ENCODE results near the gene SUV39H1.

SUV39H1 gene

DNA sequence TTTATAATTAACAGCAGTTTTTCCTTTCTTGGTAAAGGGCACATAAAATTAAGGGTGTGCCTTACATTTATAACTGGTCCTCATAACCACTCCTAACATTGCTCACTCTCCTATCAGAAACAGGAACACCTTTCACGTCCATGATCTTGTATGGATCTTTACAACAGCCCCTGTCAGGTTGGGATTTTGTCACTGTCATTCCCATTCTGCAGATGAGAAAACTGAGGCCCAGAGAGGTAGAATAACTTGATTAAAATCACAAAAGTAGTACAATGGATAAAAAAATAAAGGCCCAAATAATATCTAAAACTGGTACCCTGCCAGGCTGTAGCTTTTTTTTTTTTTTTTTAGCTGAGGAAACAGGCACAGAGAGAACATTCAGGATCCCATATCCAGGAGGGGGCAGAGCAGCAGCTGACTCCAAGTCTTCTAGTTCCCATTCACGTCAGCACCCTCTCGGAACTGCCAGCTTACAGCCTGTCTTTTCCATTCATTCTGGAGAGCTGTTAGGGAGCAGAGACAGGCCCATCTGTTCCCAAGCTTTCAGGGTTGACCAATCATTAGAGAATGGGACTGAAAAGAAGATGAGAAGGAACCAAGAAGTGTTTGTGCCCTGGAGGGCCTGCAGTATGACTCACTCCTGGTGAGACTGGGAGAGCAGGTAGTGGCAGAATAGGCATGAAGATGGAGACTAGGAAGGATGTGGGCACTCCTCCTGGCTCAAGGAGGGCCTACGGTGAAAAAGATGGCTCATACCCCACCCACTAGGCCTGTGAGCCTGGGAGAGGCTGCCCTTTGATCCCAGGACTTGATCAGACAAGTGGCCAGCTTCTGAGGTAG is 7.3 kb downstream of the SUV39H1 start:
- in situ Hi-C loops (cut with HindIII; ENCODE audit: low sequenced_read_pairs) = loop anchor here (5.0 kb wide), 1 partner anchor 58 kb away; the partner anchor contains the start of gene GLOD5

DNA sequence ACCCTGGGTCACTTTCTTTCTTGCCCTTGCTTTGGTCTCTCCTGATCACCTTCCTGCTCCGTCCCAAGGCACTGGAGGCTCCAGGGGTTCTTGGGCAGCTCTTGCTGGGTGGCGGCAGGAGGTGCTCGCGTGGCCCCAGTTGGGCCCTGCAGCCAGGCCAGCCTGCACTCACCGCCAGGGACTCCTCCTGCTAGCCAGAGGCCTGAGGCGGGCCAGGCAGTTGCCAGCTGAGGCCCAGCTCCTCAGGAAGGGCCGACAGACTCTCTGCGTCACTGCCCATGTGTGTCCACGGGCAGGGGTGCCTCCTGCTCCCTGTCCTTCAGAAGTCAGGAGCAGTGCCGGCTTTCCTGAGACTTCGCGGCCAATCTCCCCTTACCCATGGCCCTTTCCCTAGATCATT is 9.3 kb downstream of the SUV39H1 start:
- TF ChIP-seq, protein P1, sequence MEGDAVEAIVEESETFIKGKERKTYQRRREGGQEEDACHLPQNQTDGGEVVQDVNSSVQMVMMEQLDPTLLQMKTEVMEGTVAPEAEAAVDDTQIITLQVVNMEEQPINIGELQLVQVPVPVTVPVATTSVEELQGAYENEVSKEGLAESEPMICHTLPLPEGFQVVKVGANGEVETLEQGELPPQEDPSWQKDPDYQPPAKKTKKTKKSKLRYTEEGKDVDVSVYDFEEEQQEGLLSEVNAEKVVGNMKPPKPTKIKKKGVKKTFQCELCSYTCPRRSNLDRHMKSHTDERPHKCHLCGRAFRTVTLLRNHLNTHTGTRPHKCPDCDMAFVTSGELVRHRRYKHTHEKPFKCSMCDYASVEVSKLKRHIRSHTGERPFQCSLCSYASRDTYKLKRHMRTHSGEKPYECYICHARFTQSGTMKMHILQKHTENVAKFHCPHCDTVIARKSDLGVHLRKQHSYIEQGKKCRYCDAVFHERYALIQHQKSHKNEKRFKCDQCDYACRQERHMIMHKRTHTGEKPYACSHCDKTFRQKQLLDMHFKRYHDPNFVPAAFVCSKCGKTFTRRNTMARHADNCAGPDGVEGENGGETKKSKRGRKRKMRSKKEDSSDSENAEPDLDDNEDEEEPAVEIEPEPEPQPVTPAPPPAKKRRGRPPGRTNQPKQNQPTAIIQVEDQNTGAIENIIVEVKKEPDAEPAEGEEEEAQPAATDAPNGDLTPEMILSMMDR (IDR thresholded peaks at IDR 0.05; ENCODE audit: low read depth, low read length, missing control alignments) = no peak
- no peak for DNase-seq (ENCODE audit: low read depth)
- in situ Hi-C loops (cut with HindIII; ENCODE audit: low sequenced_read_pairs) = no loop called here
- no peak overlapping the region for H3K4me3 ChIP-seq (ENCODE audit: low read depth, low read length)

More for the DNA sequence above, 7.3 kb downstream of the SUV39H1 start:
- no peak for DNase-seq (ENCODE audit: low read depth)
- TF ChIP-seq, protein P1 (IDR thresholded peaks at IDR 0.05; ENCODE audit: low read depth, low read length, missing control alignments) = no peak
- H3K4me3 ChIP-seq (ENCODE audit: low read depth, low read length) = no peak overlapping the region

DNA sequence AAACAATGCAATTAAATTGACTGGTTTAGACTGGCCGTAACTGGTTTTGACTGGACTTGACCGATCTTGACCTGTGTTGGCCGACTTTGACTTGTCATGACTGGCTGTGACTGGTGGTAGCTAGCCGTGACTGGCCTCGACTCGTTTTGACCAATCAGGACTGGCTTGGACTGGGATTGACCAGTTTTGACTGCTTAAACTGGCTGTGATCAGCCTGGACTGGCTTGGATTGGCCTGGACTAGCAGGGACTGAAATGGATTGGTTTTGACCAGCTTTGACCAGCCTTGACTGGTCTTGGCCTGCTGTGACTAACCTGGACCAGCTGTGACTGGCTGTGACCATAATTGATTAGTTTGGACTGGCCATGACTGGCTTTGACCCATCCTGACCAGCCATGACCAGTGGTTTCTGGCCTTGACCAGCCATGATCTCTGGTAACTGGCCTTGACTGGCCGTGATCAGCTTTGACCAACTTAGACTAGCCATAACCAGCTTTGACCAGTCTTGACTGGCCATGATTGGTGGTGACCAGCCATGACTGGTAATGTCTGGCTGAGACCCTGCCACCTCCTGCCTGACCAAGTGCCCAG is 13.1 kb downstream of the SUV39H1 start:
- TF ChIP-seq, protein P1 (IDR thresholded peaks at IDR 0.05; ENCODE audit: low read depth, low read length, missing control alignments) = no peak
- no peak for DNase-seq (ENCODE audit: low read depth)
- H3K4me3 ChIP-seq (ENCODE audit: low read depth, low read length) = no peak overlapping the region
- in situ Hi-C loops (cut with HindIII; ENCODE audit: low sequenced_read_pairs) = no loop called here

DNA sequence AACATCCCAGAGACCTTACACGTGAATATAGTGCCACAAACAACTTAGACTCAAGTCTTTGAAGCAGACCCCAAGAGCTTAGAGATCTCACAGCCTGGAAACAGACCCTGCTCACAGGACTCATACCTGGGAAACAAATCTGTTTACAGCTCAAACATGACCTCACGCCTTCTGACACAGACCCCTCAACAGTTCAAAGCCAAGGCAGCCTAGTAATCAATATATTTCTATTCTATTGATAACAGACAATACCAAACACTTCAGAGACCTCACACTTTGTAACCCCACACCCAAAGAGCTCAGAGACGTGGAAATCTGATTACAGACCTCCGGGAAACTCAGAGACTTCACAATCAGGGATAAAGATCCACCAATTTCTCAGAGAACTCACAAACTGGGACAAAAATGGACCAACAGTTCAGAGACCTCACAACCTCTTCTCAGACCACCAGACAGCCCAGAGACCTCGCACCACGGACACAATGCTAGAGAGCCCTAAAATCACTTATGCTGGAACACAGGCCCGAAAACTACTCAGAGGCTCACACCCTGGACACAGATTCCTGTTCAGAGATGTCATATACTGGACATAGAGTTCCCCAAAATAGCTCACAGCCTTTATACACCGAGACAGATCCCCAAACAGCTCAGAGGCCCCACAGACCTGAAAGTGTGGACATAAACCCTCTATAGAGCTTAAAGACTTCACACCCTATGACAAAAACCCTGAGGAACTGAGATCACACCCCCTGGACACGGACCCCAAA is 14.8 kb downstream of the SUV39H1 start:
- TF ChIP-seq, protein P1 (IDR thresholded peaks at IDR 0.05; ENCODE audit: low read depth, low read length, missing control alignments) = no peak
- no peak overlapping the region for H3K4me3 ChIP-seq (ENCODE audit: low read depth, low read length)
- no peak for DNase-seq (ENCODE audit: low read depth)
- in situ Hi-C loops (cut with HindIII; ENCODE audit: low sequenced_read_pairs) = no loop called here

DNA sequence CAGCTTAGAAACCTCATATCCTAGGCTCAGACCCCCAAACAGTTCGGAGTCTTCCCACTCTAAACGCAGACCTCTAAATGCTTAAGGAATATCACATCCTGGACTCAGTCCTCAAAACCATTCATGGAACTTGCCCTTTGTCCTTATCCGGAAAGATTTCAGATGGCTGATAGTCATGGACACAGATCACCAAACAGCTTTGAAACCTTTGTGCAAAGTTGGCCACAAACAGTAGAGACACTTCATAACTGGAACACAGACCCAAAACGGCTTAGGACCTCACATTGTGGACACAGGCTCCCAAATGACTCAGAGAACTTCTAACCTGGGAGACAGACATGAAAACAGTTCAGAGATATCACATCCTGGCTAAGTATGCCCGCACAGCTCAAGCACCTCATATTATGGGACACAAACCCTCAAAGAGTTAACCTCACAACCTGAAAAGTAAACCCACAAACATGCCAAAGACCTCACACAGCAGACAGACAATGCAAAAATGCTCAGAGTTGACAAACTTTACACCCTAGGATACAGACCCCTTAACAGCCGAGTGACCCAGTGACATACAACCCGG is 15.5 kb downstream of the SUV39H1 start:
- DNase-seq (ENCODE audit: low read depth) = no peak

More for the DNA sequence above, 15.5 kb downstream of the SUV39H1 start:
- TF ChIP-seq, protein P1 (IDR thresholded peaks at IDR 0.05; ENCODE audit: low read depth, low read length, missing control alignments) = no peak
- H3K4me3 ChIP-seq (ENCODE audit: low read depth, low read length) = no peak overlapping the region
- in situ Hi-C loops (cut with HindIII; ENCODE audit: low sequenced_read_pairs) = no loop called here
